Hematopoietic multipotent progenitor cell treated with erythropoietin and hydrocortisone succinate and interleukin-3 and kit ligand, for 17 days (in vitro differentiated cells): ENCODE measurements around the gene NCOA4.
"Not testable (repeated sequence)": the region's sequence is repeated elsewhere in the genome, so short reads cannot be mapped to it uniquely, and the experiment has no call there.

Experiments
- DNase-seq: peaks from one replicate; pipeline ENCODE4 v3.0.0-alpha.2; 2015; ENCODE audit warnings: low spot score

Gene NCOA4

GRCh38 chr10:45983538-45984186 lies 46.8 kb downstream of the NCOA4 start:
- DNase-seq: peak; percentile 90

DNA sequence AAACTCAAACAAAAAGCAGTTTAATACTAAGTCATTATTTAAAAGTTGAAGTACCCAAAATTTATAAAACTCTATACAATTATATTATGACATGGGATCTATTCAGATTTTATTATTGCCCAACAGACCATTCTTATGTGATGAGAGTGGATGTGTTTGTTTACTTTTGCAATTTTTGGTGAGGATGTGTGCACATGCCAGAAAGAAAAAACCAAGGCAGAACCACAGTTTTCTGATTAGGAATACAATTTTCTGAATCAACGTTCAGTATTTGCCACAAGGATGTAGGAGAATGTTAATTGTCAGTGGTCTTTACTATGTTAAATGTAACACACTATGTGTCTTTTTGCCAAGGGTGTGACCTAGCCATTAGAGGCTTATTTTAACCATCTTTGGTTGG lies 49.1 kb downstream of the NCOA4 start:
- not testable (repeated sequence) for DNase-seq

DNA sequence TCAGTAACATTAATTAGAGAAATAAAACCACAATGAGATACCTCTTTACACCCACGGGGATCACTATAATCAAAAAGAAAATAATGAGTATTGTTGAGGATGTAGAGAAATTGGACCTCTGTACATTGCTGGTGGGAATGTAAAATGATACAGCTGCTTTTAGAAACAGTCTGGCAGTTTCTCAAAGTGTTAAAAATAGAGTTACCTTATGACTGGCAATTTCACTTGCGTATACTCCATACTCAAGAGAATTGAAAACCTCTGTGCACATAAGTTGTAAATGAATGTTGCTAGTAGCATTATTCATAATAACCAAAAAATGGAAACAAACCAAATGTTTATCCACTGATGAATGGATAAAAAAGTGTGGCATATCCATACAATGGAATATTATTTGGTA lies 51.9 kb downstream of the NCOA4 start:
- not testable (repeated sequence) for DNase-seq

- not testable (repeated sequence) for DNase-seq
Observed at GRCh38 chr10:45974041-45974440, 56.4 kb downstream of the NCOA4 start.

DNA sequence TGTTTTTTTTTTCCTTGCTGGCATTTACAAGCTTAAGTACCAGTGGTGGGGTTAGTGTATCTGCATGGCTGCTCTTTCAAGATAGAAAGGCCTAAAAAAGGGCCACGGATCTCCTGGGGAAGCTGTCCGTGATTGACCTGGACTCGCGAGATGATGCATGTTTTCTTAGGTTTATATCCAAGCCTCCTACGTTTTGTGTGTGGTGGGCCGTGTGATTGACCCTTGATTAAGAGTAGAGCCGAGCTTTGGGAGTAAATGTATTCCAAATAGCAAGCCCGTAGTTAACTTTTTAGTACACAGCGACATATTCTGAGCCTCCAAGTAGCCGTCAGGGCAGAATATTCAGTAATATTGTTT lies 57.6 kb downstream of the NCOA4 start:
- peak; percentile 47 for DNase-seq

DNA sequence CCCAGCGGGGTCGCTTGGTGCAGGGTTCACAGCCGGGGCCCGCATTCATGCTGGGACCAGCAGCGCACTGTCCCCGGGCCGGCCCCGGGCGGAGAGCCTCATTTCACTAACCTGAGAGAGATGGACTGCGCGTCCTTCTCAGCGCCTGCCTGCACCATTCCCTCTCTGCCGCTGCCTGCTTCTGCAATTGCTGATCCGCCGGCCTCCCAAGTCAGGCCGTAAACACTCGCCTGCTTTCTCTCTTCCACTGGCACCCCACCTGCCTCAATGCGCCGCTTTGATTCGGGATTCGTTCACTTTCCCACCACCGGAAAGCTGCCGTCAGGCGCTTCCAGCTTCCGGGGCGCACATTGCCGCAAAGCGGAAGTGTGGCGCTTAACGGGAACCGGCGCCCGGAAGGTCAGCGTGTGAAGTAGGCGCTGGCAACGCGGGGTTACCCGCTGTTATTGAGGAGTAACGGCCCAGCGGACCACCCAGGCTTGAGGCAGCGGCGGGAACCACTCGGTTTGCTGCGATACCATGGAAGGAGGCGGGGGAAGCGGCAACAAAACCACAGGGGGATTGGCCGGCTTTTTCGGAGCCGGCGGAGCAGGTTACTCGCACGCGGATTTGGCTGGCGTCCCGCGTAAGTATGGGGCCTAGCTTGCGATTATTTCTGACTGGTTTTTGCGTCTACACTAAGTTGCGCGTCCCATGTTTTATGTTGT lies 58.2 kb downstream of the NCOA4 start, which contains the start of gene TIMM23:
TSS of gene TIMM23 (plus strand) at position 384 of the 707 bp plus-strand sequence. CDS start at position 520, 136 bp downstream.
- peak; percentile 85 for DNase-seq

GRCh38 chr10:45971742-45972105 lies 58.7 kb downstream of the NCOA4 start:
- DNase-seq: peak; percentile 49

DNA sequence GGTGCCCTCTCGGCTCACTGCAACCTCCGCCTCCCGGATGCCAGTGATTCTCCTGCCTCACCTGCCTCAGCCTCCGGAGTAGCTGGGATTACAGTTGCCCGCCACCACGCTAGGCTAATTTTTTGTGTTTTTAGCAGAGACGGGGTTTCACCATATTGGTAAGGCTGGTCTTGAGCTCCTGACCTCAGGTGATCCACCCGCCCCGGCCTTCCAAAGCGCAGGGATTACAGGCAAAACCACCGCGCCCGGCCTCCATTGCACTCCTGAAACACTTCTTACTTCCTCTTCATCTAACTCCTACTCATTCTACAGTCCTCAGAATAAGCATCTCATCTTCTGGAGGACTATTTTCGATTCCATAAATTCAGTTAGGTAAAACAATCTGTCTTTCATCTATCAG lies 59.4 kb downstream of the NCOA4 start:
- not testable (repeated sequence) for DNase-seq

DNA sequence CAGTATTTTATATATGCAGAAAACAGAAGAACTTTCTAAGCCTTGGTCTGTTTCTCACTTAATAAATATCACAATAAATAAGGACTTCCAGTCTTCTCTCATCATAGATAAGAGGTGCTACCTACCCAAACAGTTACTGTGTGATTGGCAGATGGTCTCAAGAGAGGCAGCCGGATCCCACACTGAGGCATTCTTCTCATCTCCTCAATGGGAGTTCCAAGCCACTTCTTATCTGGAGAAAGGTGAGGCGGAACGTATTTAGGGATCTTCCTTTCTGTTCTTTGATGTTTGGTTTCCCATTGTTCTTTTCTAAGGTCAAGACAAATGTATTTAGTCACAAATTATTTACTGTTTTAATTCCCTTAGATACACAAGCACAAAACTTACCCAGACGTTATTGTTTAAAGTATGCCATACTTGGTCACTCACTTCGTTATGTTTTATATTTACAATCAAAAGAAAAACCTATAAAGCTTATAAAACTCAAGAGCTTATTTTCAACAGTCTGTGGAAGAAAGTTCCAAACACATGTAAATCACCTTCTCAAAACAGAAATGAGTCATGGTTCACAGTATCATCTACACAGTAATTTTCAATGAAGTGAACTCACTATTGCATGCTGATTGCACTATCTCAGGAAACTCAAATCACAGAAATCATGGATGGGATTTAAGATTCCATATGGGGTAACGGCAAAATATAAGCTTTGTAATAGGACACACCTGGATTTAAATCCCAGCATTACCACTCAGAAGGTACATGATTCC lies 67.6 kb downstream of the NCOA4 start:
- not testable (repeated sequence) for DNase-seq

DNA sequence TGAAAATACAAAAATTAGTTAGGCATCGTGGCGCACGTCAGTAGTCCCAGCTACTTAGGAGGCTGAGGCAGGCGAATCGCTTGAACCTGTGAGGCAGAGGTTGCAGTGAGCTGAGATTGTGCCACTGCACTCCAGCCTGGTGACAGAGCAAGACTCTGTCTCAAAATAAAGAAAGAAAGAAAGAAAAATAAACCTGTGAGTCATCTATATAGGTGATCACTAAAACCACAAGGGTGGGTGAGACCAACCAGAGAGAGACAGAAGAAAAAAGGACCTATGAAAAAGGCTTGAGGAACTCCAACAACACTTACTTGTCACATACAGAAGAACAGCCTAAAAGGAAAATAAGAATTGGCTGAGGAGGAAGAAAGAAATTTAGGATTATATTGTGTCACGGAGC lies 72.5 kb downstream of the NCOA4 start:
- not testable (repeated sequence) for DNase-seq

DNA sequence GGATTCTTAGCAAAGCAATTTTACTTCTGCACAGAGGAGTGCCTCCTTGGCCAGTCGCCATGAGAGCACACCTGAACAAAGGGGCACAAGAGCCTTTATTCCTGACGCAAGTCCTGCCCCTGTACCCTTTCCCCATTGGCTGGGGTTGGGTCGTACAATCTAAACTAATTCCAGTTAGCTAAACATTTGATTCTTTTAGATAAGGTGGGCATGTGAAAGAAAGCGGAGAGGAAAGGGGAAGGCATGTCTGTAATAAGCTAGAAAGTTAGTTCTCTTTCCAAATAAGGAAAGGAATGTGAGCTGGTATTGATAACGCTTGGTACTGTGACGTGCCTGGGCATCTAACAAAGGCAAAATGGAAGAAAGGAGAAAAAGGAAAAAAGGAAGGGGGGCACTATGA lies 73.8 kb downstream of the NCOA4 start:
- not testable (repeated sequence) for DNase-seq
